SU-DHL-6 (cell line): ENCODE results near the gene TMEM239.

Source experiments
- EZH2phosphoT487 ChIP-seq: fragments of 200-600 bp; sonication (generic), shearing (Covaris generic); conservative IDR thresholded peaks from 2 replicates; pipeline ENCODE4 v1.6.1; 2018; ENCODE audit warnings: mild to moderate bottlenecking, antibody characterized with exemption, low read length, moderate library complexity, mixed read lengths
- TF ChIP-seq, protein P1 (sequence below): fragments of 200-600 bp; sonication (generic); IDR thresholded peaks from one replicate; pipeline ENCODE4 v1.5.1; 2017; ENCODE audit warnings: antibody characterized with exemption, mild to moderate bottlenecking, low read length, moderate library complexity; ENCODE audit not compliant: insufficient read depth, poor library complexity, severe bottlenecking

DNA sequence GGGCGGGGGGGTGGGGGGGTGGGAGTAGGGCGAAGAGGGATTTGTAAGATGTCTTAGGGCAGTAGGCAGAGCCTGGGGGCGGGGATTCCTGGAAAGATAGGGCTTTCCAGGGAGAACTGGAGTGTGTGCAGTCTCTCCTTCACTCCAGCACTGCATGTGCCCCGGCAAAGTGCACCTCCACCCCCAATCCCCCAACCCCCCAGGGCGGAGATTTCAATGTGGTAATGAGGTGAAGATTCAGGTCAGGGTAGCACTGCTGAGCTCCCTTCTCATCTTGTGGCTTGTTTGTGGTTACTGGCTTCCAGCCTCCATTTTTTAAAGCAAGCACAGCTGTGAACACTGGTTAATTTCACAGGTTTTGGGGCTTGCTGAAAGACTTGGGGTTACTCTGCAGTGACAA lies 5.9 kb downstream of the TMEM239 start:
- TF ChIP-seq, protein P1, sequence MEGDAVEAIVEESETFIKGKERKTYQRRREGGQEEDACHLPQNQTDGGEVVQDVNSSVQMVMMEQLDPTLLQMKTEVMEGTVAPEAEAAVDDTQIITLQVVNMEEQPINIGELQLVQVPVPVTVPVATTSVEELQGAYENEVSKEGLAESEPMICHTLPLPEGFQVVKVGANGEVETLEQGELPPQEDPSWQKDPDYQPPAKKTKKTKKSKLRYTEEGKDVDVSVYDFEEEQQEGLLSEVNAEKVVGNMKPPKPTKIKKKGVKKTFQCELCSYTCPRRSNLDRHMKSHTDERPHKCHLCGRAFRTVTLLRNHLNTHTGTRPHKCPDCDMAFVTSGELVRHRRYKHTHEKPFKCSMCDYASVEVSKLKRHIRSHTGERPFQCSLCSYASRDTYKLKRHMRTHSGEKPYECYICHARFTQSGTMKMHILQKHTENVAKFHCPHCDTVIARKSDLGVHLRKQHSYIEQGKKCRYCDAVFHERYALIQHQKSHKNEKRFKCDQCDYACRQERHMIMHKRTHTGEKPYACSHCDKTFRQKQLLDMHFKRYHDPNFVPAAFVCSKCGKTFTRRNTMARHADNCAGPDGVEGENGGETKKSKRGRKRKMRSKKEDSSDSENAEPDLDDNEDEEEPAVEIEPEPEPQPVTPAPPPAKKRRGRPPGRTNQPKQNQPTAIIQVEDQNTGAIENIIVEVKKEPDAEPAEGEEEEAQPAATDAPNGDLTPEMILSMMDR, result no peak
- no peak for TF ChIP-seq EZH2phosphoT487
